GM18519 (cell line): Measurements from ENCODE around the gene ATP5F1E.
"Not testable (repeated sequence)": the region's sequence is repeated elsewhere in the genome, so short reads cannot be mapped to it uniquely, and the experiment has no call there.

Experiments
- ATAC-seq: cut with Tn5 transposase; IDR thresholded peaks from one replicate; pipeline ENCODE4 v1.9.1; 2021; ENCODE audit warnings: mild to moderate bottlenecking, moderate library complexity; ENCODE audit not compliant: unreplicated experiment, low FRiP score

ATP5F1E gene

DNA sequence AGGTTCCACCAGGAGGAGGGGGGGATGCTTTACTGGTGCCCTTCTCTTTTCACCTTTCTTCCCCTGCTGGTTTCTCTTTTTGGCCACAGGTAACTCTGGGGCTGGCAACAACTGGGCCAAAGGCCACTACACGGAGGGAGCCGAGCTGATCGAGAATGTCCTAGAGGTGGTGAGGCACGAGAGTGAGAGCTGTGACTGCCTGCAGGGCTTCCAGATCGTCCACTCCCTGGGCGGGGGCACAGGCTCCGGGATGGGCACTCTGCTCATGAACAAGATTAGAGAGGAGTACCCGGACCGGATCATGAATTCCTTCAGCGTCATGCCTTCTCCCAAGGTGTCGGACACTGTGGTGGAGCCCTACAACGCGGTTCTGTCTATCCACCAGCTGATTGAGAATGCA, 8.5 kb downstream of the ATP5F1E start:
- no peak for ATAC-seq

DNA sequence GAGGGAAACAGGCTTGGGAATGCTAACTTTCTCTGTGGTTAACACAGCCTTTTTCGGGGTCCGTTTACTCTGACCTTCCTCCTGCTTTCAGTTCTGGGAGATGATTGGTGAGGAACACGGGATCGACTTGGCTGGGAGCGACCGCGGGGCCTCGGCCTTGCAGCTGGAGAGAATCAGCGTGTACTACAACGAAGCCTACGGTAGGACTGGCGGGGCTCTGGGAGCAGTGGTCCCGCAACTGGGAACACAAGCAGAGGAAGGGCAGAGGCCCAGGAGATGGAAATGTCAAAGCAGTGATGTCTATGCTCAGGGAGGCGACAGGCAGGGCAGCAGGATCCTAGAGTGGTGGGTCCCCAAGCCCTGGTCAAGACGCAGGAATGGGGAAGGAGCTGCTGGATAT, 9.4 kb downstream of the ATP5F1E start:
- ATAC-seq, result no peak

DNA sequence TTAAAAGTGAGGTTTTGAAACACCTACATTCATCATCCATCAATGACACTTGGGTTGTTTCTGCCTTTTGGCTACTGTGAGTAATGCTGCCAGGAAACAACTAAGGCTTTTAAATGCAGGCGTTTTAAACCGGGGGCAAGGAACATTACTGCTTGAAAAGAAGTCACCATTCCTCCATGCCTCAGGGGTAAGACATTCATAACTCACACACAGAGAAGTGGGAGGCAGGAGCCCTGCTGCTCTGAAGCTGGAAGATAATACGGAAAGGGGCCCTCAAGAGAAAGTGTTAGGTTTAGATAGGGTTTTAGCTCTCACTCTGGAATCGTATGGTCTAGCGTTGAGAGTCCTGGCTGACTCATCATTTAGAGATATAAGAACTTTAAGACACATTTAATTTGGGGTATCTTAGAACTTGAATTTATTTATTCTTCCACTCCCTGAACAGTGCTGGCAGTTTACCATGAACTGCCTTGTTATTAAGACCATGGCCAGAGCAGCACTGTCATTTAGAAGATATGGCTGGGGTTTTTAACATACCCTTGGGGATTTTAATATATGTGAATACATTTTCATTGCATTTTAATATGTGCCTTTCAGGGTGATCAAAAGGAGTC, 11.1 kb downstream of the ATP5F1E start:
- ATAC-seq, result no peak

DNA sequence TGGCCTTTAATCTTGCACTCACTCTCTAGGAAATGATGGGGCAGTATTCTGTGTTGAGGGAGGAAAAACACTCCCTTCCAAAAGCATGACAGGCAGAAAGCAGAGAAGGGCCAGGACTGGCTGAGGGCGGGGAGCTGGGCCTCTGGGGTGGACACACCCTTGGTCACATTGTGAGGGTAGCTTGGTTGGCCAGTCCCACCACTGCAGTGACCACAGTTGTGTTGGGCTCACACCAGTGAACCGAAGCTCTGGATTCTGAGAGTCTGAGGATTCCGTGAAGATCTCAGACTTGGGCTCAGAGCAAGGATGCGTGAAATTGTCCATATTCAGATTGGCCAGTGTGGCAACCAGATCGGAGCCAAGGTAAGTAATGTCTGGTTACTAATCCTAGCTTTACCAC, 12.9 kb downstream of the ATP5F1E start, which contains the start of gene TUBB1:
TSS of gene TUBB1 (plus strand) at position 213 of the 400 bp plus-strand sequence. CDS start at position 307, 94 bp downstream.
- no peak for ATAC-seq

DNA sequence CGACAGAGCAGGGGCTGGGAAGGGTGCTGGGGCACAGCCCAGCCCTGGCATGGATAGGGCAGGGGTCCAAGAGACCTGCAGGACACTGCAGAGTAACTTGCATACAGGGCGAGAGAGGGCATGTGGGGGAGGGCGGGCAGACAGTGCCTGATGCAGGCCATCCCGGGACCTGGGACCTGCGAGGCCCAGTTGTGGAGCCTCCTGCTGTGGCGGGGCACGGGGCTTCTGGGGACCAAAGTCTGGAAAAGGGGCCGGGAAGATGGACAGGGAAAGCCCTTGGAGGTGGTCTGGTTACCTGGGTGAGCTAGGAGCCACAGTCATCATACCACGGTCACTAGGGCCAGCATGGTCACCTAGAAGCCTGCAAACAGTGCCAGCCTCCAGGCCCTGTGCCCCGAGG, 13.3 kb downstream of the ATP5F1E start:
- no peak for ATAC-seq

DNA sequence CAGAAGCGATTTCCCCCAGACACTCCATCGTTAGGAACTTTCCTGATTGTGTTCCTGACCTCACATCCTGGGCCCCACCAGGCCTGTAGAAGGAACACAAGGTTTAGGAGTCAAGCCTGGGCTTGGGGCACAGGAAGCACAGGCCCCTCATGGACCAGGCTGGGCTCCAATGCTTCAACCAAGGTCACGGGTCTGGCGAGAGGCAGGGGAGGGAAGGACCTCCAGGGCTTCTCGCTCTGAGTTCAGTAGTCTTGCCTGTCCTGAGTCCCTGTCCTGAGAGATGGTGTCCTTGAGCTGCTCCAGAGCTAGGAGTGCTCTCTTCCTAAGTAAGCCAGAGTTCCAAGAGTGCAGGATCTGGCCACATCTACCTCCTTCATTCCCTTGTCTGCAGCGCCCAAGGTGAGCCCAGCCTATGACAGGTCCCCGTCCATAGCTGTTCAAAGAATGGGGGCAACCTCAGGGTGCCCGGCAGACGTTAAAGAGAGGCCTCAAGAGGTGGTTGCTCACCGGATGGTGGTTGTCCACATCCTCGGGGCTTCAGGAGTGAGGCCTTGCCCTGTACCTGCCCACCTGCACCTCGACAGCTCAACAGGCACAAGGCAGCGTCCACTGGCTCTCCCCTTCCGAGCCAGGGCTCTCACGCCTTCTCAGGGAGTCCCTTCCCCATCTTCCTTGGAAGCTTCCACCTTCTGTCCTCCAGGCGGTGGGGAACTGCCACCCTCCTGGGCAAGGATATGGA, 14.5 kb downstream of the ATP5F1E start:
- ATAC-seq, result no peak

DNA sequence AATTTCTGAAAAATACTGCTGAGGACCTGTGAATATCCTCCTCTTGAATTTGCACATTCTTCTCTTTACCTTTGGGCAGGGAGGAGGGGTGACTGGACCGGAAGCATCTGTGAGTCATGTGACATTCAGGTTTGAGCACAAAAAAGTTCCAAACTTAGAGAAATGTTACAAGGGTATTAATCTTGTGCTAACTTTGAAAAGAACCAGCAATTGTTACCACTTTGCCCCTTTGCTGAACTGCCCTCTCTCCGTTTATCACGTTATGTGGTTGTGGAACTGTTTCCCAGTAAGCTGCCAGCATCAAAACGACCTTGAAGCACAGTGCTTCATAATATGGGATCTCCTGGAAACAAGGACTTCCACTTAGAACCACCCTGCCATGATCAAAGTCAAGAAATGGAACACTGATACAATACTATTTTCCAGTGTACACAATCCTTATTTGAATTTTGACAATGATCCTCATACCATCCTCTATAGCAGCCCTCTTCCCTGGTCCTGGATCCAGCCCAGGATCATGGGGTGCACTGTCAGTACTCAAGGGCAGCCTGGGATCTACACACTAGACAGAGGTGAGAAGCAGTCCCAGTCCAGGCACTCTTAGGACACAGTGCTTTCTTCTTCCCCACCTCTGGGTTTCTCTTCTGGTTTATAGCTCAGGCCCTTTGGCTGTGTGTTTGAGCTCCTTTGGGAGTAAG, 15.2 kb downstream of the ATP5F1E start:
- no peak for ATAC-seq

DNA sequence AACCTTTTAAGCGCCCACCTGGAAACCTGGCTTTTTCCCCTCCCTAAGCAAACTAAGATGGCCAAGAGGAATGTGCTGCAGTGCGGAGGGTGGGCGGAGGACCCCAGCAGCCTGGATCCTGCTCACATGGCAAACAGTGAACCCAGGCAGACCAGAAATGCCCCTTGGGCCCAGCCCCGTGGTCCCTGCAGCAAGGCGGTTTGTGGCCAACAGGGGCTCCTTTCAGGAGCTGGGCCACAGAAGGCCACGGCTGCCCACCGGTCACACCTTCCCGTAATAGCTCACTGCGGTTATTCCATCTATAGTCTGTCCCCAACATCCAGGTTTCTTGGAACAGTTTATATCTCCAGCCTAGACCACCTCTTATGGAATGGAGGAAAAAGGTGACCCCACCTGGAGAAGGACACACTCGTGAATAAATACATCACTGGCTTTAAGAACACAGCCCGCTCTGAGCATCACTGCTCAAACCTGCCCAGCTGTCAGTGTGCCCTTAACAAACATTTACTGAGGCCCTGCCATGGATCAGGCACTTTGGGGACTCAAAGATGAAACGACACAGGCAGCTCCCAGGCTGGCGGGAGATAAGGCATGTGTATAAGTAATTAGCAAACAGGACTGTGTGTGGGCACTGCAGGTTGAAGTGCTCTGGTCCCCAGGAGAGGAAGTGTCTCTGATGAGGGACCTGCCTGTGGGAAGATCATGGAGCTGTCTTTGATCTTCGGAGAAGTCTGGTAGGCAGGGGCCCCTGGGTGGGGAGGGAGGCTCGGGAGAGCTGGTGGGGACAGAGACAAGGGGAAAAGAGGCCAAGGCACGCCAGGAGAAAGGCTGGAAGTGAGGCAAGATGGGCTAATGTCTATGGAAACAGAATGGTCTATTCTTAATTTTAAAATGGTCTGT, 16.1 kb downstream of the ATP5F1E start:
- no peak for ATAC-seq

DNA sequence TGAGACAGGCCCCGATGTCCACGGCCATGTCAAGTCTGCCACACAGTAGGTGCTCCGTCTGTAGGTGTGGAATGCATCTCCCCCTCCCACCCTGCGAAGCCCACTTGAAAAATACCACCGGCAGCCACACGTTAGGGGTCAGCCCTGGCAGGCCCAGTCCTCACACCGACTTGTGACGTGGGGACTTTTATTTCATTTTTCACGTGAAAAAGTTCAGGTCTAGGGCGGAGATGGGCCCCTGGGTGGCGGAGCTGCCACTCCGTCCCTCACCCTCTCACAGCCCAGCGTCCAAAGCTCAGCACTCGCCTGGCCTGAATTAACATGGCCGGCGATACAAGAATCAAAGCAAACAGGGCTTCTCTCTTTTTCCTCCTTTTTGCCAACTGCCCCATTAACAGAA, 16.7 kb downstream of the ATP5F1E start:
- no peak for ATAC-seq

DNA sequence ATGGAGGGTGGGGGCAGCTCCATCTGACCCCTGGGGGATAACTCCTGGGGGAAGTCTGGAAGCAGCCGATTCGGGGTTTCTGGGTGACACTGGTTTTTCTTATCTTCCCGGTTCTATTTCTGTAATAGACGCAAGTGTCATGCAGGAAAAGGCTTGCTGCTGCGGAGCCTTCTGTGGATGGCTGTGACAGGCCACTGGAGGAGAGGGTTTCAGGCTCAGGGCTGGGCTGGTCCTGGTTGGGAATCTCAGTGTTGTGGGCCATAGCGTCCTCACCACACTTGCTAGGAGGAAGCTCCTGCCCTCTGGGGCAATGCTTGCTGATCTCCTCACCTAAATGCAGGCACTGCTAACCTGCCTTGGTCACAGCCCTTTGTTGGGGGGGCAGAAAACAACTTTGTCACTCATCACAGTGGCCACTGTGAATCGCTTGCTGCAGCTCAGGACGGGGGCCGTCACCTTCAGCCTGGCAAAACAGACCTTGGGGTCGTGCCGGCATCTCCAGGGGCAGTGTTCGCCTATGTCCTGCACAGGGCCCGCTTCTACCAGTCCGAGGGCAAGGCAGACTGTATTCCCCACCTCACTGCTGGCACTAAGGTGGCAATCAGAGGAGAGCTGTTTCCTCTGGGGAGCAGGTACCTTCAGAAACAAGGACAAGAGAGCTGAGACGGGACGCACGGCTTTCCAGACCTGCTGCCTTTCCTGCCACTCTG, 17.3 kb downstream of the ATP5F1E start:
- no peak for ATAC-seq

DNA sequence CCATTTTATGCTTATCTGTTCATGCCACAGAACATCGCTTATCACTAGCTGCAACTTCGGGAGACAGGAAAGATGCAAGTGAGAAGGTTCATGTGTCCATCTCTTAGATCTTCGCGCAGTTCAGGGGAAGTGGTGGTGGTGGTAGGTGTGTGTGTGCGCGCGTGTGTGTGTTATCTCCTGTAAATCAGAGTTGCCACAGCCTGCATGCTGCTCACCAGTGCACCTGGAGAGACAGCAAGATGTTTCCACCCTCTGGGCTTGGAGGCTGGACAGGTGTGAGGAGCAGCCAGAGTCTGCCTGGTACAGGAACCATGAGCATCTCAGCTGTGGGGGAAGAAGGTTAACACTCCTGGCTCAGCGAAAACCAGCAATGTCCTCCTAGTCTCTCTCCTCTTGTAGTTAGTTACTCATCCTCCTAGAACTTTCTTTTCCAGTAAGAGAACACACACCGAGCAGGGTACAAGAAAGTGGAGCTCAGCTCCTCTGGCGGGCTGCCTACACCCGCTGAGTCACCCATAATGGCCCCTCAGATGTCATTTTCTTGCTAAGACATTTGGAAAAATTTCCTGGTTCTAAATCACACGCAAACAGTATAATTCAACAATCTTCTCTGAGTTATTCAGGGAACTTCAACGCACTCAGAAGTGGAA, 18.1 kb downstream of the ATP5F1E start:
- no peak for ATAC-seq

DNA sequence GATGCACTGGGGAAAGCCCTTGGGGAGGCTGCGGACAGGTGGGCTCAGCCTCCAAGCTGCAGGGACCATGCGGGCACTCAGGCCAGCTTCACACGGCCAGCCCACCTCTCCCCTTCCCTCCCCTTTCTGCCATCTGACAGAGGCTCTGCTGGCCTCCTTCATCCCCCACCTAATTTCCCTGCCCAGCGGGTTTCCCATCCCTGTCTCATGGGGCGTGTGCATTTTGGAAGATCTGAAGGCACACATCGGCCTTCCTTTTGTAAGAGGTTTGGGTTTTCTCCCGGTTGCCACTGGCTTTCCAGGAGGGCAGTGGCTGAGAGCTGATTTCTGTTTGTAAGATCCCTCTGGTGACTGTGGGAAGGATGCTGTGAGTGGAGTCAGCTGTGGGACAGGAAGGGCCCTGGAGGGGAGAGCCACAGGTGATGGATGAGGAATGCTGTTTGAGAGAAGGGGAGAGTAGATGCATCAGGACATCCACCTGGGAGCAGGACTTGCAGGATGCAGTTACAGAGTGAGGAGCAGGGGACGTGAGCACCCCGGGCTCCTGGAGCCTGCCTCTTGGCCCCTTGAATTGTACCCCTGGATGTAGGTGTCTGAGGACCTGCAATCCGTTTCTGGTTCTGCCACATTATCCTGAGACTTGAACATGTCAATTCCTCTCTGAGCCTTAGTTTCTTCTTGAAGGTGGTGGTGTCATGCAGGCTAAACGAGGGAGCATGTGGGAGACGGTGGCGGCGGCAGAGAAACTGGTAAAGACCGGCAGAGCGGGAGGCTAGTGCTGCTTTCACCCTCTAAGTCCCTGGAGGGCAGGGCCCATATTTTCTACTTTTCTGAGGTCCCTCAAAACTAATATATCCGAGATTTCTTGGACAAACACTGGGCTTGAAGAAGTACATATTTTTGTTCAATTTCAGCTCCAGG, 18.8 kb downstream of the ATP5F1E start:
- ATAC-seq, result no peak

DNA sequence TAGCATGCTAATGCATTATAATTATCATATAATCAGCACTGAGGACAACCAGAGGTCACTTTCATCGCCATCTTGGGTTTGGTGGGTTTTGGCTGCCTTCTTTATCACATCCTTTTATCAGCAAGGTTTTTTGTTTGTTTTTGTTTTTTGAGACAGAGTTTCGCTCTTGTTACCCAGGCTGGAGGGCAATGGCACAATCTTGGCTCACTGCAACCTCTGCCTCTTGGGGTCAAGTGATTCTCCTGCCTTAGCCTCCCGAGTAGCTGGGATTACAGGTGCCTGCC, 20.3 kb downstream of the ATP5F1E start:
- not testable (repeated sequence) for ATAC-seq

DNA sequence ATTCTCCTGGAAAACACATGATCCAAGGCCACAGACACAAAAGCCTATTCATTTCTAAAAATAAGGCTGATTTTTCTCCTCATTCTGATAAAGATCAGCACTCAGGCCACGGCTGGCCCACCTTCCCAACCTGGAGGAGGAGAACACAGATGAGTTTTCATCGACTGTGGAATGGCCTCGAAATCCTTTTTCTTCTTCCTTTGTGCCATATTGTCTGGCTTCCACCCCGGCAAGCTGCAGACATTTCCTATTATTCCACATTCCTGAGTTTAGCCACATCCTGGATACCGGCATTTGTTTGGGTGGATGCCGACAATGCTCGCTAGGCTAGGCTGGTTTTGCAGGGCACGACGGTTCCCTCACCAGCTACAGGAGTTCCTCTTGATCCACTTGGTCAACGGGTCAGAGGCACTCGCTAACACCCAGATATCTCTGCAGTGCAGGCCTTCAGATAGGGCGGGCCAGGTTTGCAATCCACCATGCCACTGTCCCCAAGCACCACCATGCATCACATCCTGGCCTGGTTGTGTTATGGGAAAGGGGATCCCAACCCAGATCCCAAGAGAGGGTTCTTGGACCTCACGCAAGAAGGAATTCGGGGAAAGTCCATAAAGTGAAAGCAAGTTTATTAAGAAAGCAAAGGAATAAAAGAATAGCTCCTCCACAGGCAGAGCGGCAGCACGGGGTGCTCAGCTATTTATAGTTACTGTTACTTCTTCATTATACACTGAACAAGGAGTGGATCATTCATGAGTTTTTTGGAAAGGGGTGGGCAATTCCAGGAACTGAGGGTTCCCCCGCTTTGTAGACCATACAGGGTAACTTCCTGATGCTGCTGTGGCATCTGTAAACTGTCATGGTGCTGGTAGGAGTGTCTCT, 20.9 kb downstream of the ATP5F1E start:
- no peak for ATAC-seq

DNA sequence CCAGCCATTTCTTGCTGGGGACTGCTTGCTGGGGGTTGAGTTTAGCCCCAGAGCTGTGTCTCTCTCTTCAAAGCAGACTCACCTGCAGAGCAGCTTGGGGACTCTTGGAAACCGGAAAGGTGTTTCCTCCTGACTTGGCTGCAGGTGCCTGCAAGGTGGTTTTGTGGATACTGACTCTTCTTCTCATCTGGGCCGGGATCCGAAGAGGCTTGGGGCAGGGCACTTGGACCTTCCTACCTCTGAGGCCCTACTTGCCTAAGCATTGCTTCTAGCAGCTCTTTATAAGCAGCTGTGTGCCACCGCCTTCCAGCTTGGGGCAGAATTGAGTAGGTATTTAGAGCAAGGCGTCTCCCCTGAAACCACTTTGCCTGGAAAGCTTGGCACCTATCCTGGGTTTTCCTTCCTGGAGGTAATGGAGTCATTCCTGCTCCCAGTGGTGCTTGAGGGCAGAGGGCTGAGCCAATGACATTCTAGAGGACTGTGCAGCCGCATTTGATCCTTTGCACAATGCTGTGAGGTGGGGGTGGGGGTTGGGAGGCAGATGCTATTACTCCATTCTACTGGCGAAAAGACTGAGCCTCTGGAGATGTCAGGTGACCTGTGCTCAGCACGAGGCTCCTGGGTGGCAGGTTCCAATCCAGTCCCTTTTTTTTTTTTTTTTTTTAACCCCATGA, 21.7 kb downstream of the ATP5F1E start:
- ATAC-seq, result no peak

DNA sequence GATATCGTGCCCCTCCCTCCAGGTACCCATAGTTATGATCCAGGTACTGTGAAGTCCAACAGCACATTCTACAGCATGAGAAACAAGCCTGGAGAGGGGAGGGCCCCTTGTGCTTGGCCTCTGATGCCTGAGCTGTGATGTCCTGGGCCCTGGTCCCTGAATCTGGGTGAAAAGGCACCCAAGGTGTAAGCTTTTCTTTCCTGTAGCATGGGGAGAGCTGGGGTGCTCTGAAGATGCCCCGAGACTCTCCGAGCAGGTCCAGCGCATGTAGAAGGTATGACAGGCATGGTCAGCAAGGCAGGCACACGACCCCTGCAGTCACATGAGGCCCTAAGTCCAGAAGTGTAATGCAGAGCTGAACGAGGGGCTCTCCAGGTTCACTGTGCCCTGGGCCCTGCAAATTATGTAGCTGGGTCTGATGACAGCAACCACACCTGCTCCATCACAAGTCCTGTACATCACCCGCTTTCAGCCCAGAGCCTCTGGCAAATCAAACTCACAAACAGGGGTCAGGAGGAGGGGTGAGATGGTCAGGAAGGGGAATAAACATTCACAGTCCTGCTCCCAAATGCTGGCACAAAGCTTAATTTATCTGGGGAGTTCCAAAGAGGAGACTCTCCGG, 23.3 kb downstream of the ATP5F1E start:
- ATAC-seq, result no peak
